NCI-H1694 treated with DMSO at 0.1 percent for 48 hours (cell line): ENCODE data around the gene ALPP.
"Not testable (repeated sequence)": the region's sequence is repeated elsewhere in the genome, so short reads cannot be mapped to it uniquely, and the experiment has no call there.

Experiments used
- DNase-seq: peaks from one replicate; lab custom pipeline; 2025; lab: John Stamatoyannopoulos, UW

The ALPP gene

GRCh38 chr2:232341061-232341738, 37.4 kb upstream of the ALPP start:
- no peak for DNase-seq

GRCh38 chr2:232341739-232342126, 36.8 kb upstream of the ALPP start:
- no peak for DNase-seq

- DNase-seq = no peak
These were observed 35.7 kb upstream of the ALPP start for GRCh38 chr2:232342635-232343565.

GRCh38 chr2:232343821-232344220, 34.7 kb upstream of the ALPP start:
- no peak for DNase-seq

- no peak for DNase-seq
These were observed 33.3 kb upstream of the ALPP start for GRCh38 chr2:232345251-232345650.

GRCh38 chr2:232347369-232347768, 31.2 kb upstream of the ALPP start:
- no peak for DNase-seq

- no peak for DNase-seq
These were observed 29.6 kb upstream of the ALPP start for GRCh38 chr2:232348936-232349335.

GRCh38 chr2:232349546-232349945, 29.0 kb upstream of the ALPP start:
- no peak for DNase-seq

GRCh38 chr2:232349946-232350635, 28.5 kb upstream of the ALPP start:
- no peak for DNase-seq

GRCh38 chr2:232350804-232351685, 27.5 kb upstream of the ALPP start:
- no peak for DNase-seq

- no peak for DNase-seq
These were observed 26.7 kb upstream of the ALPP start for GRCh38 chr2:232351686-232352510.

- DNase-seq = no peak
These were observed 25.9 kb upstream of the ALPP start for GRCh38 chr2:232352511-232353091.

GRCh38 chr2:232353096-232353495, 25.5 kb upstream of the ALPP start:
- no peak for DNase-seq

- no peak for DNase-seq
These were observed 24.9 kb upstream of the ALPP start for GRCh38 chr2:232353660-232354059.

- no peak for DNase-seq
These were observed 24.5 kb upstream of the ALPP start for GRCh38 chr2:232354069-232354468.

- no peak for DNase-seq
These were observed 16.9 kb upstream of the ALPP start for GRCh38 chr2:232361646-232362045.

- DNase-seq = no peak
These were observed 16.2 kb upstream of the ALPP start for GRCh38 chr2:232362174-232362900.

GRCh38 chr2:232363064-232363783, 15.3 kb upstream of the ALPP start:
- DNase-seq = not testable (repeated sequence)
